Activated gamma-delta T cell treated with Interleukin-2 at 50 U/mL for 16 hours (primary cell): ENCODE measurements around the gene NPHS1.
"Not testable (repeated sequence)": the region's sequence is repeated elsewhere in the genome, so short reads cannot be mapped to it uniquely, and the experiment has no call there.

ENCODE experiments used
- DNase-seq: peaks from one replicate; pipeline ENCODE4 v3.0.0-alpha.2; 2020

The NPHS1 gene

DNA sequence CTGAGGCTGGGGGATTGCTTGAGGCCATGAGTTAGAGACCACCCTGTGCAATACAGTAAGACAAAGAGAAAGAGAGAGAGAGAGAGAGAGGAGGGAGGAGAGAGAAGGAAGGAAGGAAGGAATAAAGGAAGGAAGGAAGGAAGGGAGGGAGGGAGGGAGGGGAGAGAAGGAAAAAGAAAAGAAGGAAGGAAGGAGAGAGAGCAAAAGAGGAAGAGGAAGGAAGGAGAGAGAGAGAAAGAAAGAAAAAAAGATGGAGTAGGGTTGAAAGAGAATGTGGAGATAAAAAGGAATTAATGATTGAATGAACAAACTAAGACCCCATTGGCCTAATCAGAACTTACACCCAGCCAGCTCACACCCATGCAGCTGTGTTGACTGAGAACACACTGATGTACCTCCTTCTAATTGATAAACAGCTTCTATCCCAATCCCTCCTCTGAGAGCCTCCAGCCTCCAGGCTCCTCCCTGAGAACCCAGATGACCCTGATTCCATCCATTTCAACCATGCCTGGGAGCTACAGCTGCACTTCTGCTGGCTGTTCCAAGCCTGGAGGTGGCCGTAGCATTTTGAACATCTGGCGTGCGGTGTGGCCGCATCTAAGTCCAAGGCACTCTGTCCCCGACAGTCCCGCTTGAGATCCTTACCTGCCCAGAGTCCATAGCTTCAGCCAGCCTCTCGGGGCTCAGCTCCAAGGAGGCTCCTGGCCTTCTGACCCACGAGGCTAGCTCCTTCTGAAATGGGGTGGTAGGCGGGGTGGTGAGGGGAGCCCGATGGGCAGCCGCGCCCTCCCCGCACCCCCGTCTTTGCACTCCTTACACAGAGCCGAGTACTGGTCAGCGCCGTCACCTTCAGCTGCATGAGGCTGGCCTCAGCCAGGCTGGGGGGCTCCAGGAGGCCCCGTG, 40.7 kb downstream of the NPHS1 start:
- no peak for DNase-seq

DNA sequence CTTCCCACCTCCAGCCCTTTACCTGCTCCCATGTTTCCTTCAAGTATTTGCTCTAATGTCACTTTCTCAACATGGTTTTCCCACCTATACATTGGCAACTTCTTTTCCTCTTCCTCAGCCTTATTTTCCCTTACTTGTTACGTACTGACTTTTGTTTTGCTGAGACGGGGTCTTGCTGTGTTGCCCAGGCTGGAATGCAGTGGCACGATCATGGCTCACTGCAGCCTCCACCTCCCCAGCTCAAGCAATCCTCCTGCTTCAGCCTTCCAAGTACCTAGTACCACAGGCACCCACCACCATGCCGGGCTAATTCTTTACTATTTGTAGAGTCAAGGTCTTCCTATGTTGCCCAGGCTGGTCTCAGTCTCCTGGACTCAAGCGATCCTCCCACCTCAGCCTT, 44.7 kb downstream of the NPHS1 start:
- no peak for DNase-seq

DNA sequence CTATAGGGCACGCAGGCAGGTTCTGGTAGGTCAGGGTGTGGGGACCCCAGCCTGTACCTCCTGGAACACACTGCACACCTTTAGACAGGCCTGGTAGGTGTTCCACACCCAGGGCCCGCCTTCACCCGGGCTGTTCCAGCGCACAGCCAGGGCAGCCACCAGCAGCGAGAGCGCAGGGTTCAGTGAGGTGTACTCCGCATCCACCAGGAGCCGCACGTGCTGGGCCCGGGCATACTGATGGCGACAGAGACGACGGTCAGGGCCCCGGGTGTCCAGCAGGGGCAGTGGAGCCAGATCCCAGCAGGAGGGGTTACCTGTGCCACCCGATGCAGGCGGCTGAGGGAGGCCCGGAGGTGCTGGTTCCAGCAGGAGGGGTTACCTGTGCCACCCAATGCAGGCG, 45.7 kb downstream of the NPHS1 start:
- DNase-seq, result no peak

DNA sequence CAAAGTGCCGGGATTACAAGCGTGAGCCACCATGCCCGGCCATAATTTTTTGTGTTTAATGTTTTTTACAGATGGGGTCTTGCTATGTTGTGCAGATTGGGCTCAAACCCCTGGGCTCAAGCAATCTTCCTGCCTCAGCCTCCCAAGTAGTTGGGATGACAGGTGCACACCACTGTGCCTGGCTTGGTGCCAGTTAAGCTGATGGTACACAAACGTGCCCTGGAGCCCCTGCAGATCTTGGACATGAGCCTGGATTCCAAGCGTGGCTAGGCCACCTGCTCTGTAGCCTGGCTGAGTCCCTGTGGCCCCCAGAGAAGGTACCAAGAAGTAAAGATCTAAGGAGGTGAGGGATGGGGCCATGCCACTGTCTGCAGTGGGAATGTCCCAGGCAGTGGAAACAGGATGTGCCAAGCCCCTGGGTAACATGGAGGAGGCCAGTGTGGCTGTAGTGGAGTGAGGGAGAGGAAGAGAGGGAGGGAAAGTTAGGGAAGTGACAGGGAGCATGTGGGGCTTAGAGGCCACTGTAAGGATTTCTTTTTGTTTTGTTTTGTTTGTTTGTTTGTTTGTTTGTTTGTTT, 46.7 kb downstream of the NPHS1 start:
- no peak for DNase-seq

DNA sequence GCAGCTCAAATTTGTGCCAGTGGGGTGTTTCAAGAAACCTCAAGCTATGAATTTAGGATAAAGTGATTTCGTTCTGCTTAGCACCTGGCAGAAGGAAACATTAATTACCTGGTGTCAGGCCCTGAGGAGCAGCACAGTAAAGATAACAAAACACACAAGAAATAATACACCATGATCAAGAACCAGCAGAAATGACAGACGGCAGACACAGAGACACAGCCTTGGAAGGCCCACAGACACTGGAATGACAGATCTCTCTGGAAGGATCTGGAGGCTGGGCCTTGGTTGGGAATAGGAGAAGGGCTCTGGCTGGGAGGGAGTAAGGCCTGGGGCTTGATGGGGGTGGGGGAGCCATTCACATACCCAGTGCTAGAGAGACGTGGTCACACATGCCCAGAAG, 50.5 kb downstream of the NPHS1 start:
- no peak for DNase-seq

DNA sequence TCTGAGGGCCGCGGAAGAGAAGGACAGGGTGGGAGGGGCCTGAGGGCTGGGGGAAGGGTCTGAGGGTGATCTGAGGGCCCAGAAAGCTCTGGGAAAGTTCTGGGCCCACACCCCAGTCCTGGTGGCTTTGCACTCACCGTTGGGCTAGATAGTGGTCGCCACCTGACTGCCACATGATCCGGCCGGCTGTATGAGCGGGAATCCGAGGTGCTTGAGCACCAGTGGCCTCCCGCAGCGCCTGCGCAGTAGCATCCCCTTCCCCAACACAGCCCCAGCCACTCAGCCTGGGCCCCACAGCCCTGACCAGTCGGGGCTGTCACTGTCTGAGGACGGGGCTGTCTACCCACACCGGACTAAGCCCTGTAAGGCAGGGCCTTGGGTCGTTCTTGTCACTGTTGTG, 54.6 kb downstream of the NPHS1 start:
- DNase-seq, result no peak

DNA sequence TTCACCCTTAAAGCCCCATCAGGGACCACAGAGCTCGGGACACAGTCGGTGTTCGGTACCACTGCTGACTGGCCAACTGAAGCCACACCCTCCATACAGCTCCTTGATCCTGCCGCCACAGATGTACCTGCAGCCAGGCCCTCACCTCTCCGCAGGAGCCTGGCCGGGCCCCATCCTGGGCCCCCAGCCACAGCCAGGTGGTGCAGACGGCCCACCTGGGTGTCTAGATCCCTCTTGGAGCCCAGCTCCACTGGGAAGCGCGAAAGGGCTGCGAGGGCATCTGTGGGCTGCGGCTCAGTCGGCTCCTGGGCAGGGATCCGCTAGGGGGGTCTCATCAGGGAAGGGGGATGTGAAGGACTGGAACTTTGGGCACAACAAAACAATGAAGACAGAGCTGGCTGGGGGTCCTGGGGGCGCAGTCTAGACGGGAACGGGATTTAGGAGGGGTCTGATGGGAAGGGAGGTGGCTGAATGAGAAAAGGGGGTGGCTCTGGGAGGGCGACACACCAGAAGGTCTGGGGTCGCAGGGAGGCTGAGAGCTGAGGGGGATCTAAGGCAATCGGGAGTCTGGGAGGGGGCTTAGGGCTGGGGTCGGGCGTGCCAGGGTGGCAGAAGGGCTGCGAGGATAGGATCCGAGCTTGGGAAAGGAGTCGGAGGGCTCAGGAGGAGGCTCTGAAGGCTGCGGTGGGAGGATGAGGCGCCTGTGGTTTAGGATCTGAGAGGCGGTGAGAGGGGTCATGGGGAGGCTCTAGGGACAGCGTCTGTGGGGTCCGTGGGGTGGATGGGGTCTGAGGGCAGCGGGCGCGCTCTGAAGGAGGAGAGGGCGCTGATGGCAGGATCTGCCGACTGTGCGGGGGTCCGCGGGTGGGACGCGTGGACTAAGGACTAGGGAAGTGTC, 55.4 kb downstream of the NPHS1 start:
- DNase-seq, result no peak

DNA sequence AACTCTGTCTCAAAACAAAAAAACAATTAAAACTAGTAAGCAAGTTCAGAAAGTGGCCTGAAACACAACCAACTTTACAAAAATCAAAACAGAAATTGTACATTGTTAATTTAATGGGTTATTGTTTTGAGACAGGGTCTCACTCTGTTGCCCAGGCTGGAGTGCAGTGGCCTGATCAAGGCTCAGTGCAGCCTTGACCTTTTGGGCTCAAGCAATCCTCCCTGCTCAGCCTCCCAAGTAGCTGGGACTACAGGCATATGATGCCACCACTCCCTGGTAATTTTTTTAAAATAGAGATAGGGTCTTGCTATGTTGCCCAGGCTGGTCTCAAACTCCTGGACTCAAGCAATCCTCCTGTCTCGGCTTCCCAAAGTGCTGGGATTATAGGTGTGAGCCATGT, 56.7 kb downstream of the NPHS1 start:
- DNase-seq, result not testable (repeated sequence)

DNA sequence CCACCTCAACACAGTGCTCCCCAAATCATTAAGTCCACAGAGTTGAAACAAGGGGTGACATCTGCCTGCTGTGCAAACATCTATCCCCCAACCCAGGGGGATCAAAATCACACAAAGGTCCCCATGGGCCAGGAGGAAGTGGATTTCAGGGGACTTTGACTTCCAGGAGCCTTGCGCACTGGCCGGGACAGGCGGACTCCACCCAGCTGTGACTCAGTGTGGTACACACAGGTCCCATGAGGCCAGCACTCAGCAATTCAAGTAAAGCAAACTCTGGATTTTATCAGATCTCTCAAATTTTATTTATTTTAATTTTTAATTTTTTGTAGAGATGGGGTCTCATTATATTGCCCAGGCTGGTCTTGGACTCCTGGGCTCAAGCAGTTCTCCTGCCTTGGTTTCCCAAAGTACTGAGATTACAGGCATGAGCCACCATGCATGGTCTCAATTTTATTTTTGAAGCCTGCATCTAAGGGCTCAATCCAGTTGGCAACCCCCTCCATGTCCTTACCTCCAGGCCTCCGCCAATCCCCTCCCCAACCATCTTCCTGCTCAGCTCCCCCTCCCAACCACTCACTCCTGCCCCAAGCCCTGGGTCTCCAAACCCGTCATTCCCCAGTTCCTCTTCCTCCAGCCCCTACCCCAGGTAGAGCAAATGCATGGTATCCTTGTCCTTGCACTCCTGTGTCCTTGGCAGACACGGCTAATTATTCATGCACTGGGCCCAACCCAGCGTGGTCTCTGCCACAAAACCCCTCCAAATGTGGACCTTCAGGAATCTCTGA, 58.7 kb downstream of the NPHS1 start:
- no peak for DNase-seq

DNA sequence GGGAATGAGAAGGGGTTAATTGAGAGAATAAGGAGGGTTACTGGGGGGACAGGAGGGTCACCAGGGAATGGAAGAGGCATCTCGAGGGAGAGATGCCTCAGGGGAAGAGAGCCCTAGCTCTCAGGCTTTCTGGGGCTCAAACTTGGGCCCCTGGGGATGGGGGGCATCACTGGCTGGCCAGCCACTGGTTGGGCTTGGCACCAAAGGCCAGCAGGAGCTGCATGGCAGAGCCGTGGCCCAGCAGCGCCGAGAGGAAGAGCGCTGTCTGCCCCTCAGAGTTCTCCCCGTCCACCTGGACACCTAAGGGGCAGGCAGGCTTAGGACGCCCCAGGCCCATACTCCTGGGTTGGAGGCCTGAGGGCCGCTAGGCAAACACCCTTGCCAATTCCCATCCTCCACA, 59.4 kb downstream of the NPHS1 start:
- no peak for DNase-seq

DNA sequence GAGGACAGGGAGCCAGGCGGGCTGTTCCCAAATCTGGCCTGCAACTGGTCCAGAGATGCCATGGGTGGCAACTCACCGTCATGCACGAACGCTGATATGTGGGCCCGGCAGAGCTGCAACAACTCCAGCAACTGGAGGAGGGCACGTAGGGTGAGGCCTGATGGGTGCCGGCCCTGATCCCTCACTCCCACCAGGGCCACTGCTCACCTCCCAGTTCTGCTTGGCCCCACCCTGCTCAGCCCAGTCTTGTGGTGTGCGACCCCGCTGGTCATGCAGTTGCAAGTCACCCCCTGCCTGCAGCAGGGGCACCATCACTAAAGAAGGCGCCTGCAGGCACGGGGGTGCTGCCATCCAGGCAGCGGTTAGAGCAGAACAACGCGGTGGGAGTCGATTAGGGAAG, 60.0 kb downstream of the NPHS1 start:
- DNase-seq, result no peak

DNA sequence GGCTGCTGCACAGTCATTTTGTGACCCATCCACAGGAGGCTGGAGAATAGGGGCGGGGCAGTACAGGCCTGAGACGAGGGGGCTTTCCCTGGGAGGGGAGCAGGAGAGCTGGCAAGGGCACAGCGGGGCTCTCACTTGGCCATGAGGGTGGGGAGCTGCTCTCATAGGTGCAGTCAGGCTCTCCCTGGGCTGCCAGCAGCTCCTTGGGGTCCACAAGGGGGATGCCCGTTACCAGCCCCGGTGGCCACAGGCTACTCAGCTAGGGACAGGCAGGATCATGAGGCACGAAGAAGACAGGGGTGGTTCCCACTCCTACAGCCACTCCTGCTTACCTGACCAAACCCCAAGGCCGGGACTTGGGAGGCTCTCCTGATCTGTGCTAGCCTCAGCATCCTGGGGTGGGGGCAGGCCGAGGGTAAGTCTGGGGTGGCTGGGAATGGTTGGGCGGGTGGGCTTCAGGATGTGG, 60.5 kb downstream of the NPHS1 start:
- no peak for DNase-seq

DNA sequence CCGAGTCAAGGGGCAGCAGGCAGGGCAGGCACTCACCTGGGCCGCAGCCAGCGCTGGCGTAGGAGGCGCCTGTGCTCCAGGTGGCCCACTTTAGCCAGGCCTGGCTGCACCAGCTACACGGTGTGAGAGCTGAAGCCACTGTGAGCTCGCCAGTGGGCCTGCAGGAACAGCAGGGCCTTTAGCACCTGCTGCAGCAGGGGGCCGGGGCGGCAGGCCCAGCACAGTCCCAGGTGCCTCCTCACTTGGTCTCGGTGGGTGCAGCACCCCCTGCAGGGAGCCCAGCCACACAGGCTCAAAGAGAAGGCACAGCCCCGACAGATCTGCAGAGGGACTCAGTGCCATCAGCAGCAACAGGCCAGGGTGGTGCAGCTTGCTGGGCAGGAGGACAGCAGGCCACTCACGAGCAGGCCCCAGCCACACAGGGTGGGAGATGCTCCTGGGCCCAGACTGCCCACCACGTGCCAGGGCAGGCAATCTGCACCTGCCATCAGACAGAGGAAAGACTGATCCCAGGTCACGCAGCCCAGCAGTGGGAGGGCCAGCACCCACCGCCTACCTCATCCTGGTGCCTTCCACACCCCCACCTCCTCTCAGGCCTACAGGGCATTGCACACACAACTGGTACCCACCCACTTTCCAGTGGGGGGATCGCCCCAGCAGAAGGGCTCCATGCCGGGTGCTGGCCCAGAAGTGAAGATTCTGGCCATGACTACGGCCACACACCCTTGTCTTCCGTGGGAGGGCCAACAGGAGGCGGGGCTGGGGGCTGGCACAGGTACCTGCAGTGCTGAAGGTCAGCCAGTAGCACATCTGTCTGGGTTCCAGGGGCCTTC, 61.1 kb downstream of the NPHS1 start:
- no peak for DNase-seq

DNA sequence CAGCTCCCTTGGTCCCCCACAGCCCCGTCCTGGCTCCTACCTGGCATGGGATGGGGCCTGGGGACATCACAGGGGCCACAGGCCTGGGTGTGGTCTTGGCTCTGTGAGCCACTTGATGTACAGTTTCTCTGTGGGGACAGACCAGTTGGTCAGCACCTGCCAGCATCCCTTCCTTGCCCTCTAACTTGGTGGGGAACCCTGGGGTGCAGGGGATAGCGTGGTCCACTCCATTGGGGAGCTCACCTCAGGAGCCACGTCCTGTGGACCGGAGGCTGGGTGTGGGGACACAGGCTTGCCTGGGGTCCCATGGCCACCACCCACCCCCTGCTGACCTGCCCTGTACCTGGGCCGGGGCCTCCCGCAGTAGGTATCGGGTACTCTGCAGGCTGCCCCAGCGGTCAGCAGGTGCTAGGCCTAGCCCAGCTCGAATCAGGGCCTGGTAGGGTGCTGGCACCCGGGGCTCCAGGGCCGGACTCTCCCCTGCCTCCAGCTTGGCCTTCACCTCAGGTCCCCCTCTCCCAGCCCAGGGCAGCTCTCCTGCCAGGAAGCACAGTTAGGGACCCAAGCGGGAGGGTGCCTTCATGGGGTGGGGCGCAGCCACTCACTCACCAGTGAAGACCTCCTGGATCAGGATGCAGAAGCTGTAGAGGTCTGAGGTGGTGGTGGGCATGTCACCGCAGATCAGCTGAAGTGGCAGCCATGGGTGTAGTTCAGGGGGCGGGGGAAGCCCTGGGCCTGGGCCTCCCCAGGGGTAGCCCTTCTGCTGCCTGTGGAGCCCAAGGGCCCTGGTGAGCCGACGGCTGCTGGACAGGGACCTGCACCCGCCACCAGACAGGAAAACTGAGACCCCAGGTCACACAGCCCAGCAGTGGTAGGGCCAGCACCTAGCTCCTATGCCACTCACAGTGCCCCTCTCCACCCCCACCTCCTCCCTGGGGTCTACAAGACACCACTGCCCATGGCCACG, 62.0 kb downstream of the NPHS1 start:
- no peak for DNase-seq

DNA sequence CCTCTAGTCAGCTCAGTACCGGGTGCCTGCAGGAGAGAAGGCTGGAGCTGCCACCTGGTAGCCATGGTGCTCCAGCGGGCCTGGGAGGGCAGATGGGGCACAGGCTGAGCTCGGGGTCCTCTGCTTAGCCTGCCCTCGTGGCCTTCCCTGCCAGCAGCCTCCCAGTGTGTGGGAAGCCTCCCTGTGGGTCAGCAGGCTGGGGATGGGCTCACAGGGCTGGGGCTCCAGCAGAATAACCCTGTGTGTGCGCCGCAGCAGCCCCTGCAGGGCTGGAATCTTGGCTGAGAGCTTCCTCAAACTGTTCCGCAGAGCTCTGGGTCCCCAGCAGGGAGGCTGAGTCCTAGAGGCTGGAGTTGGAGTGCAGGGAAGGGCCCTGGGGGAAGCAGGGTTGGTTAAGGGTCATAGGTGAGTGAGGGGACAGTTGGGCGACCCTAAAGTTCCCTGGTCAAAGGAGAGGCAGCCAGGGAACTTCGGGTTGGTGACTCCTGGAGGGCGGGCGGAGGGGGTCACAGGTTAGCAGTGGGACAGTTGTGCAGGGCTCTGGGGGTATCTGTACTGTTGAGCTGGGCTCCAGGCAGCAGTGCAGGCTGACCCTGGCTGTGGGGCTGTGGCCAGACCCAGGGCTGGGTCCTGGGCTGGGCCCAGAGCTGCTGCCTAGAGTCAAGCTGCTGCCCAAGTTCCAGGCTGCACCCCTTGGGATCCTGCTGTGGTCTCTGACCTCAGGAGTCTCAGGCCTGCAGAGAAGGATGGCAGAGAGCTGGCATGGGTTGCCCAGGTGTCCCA, 62.9 kb downstream of the NPHS1 start:
- DNase-seq, result no peak

DNA sequence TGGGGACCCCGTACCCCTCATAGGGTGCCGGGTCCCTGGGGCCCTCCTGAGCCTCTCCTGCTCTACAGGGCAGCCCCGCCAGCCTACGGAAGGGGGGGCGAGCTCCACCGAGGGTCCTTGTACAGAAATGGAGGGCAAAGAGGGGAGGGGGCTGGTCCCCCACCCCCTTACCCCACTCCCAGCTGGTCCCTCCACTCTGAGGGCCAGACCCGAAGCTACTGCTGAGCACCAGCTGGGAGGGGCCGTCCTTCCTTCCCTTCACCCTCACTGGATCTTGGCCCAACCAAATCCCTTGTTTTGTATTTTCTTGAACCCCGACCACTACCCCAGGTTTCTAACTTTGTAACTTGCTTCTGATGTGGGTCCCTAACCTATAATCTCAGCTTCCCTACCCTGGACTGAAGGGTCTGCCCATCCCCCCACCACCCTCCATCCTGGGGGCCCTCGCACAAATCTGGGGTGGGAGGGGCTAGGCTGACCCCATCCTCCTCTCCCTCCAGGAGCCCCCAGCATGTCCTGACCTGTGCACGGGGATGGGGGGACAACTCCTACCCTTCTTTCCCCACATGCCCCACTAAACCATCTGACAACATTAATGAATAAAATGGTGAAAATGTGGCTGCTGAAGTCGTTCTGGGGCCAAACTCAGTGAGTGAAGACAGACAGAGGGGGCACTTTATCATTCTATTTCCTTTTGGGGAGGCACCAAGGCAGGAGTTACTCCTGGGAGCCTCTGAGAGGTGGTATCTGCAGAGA, 63.9 kb downstream of the NPHS1 start:
- DNase-seq, result no peak

DNA sequence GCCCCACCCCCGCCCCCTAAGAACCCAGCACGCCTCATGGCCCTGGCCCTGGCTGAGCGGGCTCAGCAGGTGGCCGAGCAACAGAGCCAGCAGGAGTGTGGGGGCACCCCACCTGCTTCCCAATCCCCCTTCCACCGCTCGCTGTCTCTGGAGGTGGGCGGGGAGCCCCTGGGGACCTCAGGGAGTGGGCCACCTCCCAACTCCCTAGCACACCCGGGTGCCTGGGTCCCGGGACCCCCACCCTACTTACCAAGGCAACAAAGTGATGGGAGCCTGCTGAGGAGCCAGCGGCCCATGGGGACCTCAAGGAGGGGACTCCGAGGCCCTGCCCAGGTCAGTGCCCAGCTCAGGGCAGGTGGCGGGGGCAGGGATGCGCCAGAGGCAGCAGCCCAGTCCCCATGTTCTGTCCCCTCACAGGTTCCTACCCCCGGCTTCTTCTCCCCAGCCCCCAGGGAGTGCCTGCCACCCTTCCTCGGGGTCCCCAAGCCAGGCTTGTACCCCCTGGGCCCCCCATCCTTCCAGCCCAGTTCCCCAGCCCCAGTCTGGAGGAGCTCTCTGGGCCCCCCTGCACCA, 65.0 kb downstream of the NPHS1 start:
- no peak for DNase-seq
